ENCODE measurements around the gene HSD17B13.

DNA sequence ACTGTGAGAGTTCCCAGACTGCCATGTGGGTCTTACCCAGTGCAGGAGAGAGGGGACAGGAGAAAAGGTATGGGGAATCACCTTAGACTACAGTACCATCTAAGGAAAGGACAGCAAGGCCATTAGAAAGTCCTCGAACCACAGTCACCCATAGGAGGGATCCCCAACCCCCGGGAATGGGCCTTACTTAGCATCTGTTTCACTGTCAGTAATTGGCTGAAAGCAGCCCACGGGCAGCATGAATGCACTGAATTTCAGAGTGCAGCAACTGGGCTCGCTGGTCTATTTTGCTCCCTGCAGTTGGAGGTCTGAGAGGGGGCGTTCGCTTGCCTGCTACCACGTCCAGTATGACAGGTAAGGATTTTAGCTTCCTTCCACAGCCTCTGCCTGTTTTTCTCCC lies 51.9 kb downstream of the HSD17B13 start:
- TF ChIP-seq CTCF (IDR thresholded peaks at IDR 0.05) (no peak), POLR2A (IDR thresholded peaks at IDR 0.05; ENCODE audit: low read depth) (no peak), EP300 (IDR thresholded peaks at IDR 0.05) (no peak), POLR2AphosphoS5 (IDR thresholded peaks at IDR 0.05) (no peak)

Data from esophagus muscularis mucosa (tissue), 4 donors.